Suppressor macrophage (primary cell): Measurements from ENCODE around the gene DNAJB6.

Source experiments
- DNase-seq, 4 experiments: peaks; one replicate each; pipeline ENCODE4 v3.0.0-alpha.2; 2020 to 2022

The DNAJB6 gene

DNA sequence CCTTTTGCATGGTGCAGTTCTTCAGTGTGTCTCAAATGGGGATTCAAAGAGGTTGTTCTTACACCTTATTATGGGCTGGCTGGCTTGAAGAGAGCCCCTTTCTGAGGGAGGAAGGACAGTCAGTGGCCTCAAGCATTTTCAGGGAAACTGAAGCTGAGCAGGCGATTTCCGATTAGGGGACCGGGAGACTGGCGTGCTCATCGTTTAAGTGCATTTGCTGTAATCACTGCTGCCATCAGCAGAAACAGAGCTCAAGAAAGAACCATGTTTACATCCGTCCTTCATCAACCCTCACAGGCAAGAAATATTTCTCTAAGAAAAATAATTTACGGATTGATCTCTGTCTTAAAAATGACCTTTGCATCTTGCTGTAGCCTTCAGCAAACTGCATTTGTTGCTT lies 32.2 kb downstream of the DNAJB6 start:
- DNase-seq: no peak

GRCh38 chr7:157370742-157371141 lies 33.9 kb downstream of the DNAJB6 start:
- DNase-seq: no peak

- DNase-seq: no peak
Observed at GRCh38 chr7:157371296-157371695, 34.5 kb downstream of the DNAJB6 start.

DNA sequence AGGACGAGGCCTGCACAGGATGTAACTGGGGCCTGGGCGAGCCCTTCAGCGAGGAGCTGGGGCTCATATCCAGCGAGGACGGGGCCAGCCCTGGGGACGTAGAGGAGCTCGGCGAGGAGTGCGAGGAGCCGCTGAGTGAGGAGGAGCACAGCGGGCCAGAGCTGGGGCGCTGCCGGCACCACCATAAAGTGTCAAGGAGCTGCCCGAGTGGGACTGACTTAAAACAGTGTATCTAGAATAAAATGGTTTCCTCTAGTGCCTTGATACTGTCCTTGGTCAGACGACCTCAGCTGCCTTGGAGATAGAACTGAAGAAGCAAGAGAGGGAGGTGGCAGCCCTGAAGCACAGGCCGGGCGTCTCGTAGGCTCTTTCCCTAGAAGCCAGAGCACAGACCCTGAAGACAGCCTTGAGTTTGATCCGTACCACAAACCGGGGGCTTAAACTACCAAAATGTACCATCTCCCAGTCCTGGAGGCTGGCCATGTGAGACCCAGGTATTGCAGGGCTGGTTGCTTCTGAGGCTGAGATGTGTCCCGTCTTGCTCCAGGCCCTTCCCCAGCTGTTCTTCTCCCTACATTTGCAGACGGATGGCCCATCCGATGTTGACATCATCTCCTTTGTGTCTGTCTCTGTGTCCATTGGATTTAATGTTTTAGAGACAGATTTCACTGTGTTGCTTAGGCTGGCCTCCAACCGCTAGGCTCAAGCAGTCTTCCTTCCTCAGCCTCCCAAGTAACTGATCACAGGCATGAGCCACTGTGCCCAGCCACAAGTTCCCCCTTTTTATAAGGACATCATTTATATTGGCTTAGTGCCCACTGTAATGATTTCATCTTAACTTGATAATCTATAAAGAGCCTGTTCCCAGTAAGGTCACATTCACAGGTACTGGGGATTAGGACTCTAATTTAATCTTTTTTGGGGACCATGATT lies 35.8 kb downstream of the DNAJB6 start:
- DNase-seq: peak in 2 of 4 experiments; percentile 17 to 39

- DNase-seq: no peak
Observed at GRCh38 chr7:157373493-157373892, 36.7 kb downstream of the DNAJB6 start.

DNA sequence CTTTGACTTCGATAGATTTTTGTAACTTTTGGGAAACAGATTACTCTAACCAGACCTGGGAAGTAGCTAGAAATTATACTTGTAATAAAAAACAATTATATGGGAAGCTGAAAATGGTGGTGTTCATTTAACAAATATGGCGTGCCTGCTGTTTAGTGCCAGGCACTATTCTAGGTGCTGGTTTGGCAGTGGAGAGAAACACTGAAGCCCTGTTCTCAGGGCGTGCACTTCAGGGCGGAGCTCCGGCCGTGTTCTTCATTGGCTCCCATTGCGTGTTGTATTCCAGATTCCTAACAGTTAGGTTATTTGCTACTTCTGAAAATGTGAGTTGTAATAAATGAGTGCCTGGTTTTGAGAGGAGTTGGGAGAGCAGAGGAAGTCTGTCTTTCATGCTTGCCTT lies 38.6 kb downstream of the DNAJB6 start:
- no peak for DNase-seq

GRCh38 chr7:157377436-157378124 lies 40.8 kb downstream of the DNAJB6 start:
- no peak for DNase-seq

GRCh38 chr7:157378390-157378789 lies 41.6 kb downstream of the DNAJB6 start:
- no peak for DNase-seq

DNA sequence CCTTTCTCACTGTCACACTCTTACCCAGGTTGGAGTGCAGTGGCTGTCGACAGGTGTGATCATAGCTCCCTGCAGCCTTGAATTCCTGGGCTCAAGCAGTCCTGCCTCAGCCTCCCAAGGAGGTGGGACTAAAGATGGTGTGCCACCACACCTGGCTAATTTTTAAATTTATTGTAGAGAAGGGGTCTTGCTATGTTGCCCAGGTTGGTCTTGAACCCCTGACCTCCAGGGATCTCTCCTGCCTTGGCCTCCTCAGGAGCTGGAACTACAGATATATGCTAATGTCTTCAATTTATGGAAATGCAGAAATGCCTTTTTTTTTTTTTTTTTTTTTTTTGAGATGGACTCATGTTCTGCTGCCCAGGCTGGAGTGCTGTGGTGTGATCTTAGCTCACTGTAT lies 42.7 kb downstream of the DNAJB6 start:
- no peak for DNase-seq

- DNase-seq: peak in 1 of 4 experiments; percentile 34
Observed at GRCh38 chr7:157380416-157380815, 43.6 kb downstream of the DNAJB6 start.

DNA sequence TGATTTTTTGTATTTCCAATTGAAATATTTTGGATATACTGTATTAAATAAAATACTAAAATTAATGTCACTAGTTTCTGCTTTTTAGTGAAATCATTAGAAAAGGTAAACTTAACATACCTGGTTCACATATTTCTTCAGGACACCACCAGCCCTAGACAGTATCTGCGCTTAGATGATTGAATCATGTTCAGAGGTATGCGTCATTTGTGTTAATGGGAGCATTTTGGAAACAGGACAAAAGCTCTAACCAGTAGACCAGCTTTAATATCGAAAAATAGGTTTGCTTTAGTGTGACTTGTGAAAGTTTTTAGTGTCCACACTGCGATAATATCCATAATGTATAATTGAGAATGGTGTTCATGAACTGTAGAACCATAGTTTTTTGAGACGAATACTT lies 47.1 kb downstream of the DNAJB6 start:
- no peak for DNase-seq

DNA sequence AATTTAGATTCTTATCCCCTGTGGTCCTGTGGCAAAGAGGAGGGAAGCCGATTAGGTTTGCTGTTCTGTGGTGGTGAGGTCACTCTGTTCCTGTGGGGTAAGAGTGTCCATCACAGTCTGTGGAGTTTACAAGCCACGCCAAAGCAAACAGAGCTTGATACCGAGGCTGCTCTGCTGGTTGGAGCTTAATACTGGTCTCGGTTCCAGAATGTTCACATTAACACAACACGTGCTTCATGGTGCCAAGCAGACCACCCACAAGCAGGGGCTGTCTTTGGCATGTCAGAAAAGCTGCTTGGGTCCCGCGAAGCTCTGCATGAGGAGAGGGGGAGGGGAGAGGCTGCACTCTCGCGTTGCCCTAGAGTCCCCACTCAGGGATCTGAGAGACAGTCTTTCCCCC lies 47.5 kb downstream of the DNAJB6 start:
- no peak for DNase-seq

DNA sequence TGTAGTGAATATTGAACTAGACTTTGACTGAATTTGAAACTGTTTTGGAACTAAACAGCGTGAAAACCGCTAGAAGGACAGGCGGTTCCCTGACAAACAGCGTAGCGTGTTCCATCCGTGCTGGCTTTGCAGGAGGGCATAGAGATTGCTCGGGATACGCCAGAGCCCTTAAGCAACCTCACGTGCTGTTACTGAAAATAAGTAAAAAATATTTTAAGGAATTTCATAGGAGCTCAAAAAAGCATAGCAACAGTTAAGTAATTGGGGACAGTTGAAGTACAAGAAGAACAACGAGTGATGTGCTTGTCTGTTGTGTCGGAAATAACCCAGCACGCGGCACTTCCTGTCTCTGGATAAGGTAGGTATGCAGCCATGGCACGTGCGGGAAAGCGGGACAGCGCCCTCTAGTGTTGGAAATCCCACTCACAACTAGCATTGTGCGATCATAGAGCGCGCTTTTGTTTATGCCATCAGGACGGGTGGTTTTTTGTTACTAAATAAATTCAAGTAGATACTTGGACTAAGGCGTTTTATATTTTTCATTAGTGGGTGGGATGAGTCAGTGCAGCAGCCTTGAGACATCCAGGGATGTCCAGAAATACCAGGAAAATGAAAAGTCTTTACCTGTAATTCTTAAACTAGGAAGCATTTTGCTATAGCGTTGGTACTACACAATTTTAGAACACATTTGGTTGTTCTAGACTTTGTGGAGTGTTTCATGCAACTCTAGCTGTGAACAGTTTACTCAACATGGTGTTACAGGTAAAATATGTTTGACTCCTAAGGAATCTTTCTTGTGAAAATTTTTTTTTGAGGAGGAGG lies 50.4 kb downstream of the DNAJB6 start:
- peak; percentile 81 to 88 (median 86) for DNase-seq

DNA sequence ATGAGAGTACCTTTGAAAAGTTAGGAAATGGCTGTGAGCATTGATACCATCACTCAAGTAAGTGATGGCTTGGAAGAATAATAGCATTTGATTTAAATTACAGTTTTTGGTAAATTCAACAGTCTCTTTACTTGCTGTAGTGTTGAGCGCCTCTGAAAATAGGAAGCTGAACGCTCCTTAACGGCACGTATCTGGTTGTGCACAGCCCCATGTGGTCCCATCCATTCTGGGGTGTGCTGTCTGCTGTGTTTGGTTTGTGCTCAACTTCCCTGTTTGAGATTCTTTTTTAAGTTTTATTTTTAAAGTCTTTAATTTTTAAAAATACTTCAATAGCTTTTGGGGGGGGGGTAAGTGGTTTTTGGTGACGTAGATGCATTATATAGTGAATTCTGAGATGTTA lies 51.5 kb downstream of the DNAJB6 start:
- DNase-seq: no peak

- peak; percentile 82 to 93 (median 88) for DNase-seq
Observed at GRCh38 chr7:157389951-157390730, 53.3 kb downstream of the DNAJB6 start.

DNA sequence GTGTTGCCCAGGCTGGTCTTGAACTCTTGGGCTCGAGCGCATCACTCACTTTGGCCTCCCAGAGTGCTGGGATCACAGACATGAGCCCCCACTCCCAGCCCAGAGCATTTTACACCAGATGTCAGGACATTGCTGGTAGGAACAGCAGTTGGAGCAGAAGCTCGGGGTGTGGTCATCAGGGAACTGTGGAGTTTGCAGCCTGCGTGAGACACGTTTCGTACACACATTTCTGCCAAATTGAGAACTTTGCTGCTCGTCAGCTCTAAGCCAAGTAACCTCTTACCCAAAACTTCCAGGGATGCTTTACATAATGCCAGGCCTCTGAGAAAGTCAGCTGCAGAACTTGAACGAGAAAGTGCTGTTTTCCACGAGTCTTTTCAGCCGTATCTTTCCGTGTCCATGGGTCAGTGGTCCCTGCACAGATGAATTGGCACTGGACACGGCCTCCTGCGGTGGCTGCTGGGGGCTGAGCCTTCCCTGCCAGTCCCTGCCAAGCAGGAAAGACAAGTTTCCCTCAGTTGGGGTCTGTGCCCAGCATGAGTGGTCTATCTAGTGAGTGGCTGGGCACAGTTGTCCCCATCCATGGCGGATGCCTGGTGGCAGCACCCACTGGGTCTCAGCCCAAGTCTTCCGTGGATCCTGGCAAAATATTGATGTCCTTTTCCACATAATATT lies 54.4 kb downstream of the DNAJB6 start:
- DNase-seq: no peak

DNA sequence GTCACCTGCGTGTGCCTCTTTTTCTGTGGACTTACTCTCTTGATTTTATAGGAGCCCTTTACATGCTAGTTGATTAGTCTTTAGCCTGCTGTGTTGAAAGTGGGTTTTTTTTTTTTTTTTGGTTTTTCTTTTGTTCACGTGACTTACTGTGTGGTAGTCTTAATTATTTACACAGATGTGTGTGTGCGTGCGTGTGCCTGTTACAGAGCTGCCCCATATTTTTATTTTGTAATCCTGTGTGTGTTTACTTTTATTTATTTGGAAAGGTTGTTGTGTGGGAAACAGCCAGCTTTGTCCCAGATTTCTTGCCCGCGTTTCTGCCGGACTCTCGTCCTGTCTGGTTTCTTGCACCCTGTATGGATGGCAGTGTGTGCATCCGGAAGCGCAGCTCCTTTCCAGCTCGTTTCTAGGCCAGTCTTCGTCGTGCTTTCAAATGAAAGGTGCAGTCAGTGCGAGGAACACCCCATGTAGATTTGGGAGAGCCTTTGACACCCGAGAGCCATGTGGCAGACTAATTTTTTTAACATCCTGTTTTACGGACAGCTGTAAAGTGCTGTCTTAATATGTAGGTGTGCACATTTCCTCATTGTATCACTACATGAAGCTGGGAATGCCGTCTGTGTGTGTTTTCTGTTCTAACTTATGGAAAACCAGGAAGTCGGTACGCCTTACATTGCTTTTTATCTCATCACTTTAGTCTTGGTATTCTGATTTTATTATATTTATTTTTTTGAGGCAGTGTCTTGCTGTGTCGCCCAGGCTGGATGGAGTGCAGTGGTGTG lies 55.6 kb downstream of the DNAJB6 start:
- no peak for DNase-seq

GRCh38 chr7:157394246-157395191 lies 57.7 kb downstream of the DNAJB6 start:
- no peak for DNase-seq

DNA sequence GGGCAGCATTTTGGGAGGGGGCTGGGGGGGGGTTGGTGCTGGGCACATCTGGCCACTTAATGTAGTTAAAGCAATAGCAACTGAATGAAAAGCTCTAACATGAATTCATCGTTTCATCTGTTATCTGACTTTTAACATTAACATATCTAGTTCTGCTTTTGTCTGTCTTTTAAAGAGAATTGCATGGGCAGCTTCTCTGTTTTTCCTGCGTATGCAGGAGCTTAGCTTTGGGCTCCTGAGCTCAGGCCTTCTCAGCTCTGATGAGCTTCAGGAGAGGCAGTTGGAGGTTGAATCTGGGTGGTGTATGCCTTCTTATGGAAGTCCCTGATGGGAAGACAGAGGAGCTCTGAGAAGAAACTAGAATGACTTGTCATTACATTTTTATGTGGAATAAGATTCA lies 58.4 kb downstream of the DNAJB6 start:
- DNase-seq: peak; percentile 29 to 51 (median 47)
